HAP-1 (cell line): Measurements from ENCODE around the gene AGPAT3.

ENCODE experiments used
- DNase-seq, 2 experiments: peaks; one replicate each; pipeline ENCODE4 v3.0.0-alpha.2; 2016 to 2020; ENCODE audit warnings: low spot score in 2 of 2
- H3K27me3 ChIP-seq: fragments of 250-450 bp; sonication (Bioruptor Pico); 2 replicates; pipeline ENCODE4 v1.5.1; 2020; ENCODE audit warnings: low read depth, mild to moderate bottlenecking, moderate library complexity
- H3K36me3 ChIP-seq: fragments of 250-450 bp; sonication (Bioruptor Pico); replicated peaks from 2 replicates; pipeline ENCODE4 v1.5.1; 2020; ENCODE audit warnings: mild to moderate bottlenecking
- H3K4me1 ChIP-seq: fragments of 250-450 bp; sonication (Bioruptor Pico); 2 replicates; pipeline ENCODE4 v1.5.1; 2020; ENCODE audit warnings: mild to moderate bottlenecking
- H3K4me3 ChIP-seq: fragments of 250-450 bp; sonication (Bioruptor Pico); 2 replicates; pipeline ENCODE4 v1.5.1; 2020; ENCODE audit warnings: mild to moderate bottlenecking, moderate library complexity
- H3K9me3 ChIP-seq: fragments of 250-450 bp; sonication (Bioruptor Pico); 2 replicates; pipeline ENCODE4 v1.5.1; 2020; ENCODE audit warnings: mild to moderate bottlenecking, moderate library complexity
- in situ Hi-C: fragments of 300-500 bp; cut with MboI; formaldehyde crosslinking; loops from 3 replicates; pipeline ENCODE4 v1.14.3; 2020; ENCODE audit warnings: low sequenced_read_pairs, inconsistent platforms, mixed read lengths

AGPAT3 gene

DNA sequence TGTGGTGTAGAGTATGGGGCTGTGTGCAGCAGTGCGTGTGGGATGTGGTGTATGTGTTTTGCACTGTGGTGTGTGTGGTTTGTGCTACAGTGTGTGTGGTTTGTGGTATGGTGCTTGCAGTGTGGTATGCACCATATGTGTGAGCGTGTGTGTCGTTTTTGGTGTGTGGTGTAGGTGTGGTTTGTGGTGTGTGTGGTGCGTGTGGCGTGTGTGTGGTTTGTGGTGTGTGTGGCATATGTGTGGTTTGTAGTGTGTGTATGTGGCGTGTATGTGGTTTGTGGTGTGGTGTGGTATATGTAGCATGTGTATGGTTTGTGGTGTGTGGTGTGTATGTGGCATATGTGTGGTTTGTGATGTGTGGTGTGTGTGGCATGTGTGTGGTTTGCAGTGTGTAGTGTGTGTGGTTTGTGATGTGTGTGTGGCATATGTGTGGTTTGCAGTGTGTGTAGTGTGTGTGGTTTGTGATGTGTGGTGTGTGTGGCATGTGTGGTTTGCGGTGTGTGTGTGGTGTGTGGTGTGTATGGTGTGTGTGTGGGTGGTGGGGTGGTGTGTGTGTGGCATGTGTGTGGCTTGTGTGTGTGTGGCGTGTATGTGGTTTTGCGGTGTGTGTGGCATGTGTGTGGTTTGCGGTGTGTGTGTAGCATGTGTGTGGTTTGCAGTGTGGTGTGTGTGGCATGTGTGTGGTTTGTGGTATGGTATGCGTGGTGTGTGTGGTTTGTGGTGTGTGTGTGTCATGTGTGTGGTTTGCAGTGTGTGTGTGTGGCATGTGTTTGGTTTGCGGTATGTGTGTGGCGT, 93.5 kb downstream of the AGPAT3 start:
- Histone ChIP-seq H3K4me3 (no peak overlapping the region), H3K9me3 (no peaks in the 10 kb centered on the region), H3K36me3 (peaks cover 6% of the 10 kb centered on the region; the same call in 1 of the 2 replicates), H3K27me3 (no peaks in the 10 kb centered on the region), H3K4me1 (no peaks in the 10 kb centered on the region)
- in situ Hi-C loops: no loop called here
- DNase-seq: no peak

DNA sequence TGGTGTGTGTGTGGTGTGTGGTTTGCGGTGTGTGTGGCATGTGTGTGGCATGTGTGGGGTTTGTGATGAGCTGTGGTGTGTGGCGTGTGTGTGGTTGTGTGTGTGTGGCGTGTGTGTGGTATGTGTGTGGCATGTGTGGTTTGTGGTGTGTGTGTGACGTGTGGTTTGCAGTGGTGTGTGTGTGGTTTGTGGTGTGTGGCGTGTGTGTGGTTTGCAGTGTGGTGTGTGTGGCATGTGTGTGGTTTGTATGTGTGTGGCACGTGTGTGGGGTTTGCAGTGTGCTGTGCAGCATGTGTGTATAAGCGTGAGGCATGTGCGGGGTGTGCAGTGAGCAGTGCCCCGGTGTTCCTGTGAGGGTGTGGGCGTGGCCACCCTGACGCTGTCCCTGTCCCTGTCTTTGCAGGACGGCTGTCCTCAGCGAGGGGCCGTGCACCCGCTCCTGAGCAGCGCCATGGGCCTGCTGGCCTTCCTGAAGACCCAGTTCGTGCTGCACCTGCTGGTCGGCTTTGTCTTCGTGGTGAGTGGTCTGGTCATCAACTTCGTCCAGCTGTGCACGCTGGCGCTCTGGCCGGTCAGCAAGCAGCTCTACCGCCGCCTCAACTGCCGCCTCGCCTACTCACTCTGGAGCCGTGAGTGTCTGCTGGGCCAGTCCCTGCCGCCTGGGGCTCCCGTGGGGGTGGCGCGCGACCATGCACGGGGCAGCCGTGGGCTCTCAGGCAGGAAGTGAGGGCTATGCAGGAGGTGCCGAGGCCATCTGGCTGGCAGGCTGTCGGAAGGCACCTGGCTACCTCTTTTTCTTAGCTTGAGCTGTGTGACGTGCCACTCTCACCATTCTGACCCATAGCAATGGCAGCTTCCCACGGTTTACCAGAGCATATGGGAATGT, 94.5 kb downstream of the AGPAT3 start:
- no peaks in the 10 kb centered on the region for H3K9me3 ChIP-seq
- H3K36me3 ChIP-seq: peaks cover 6% of the 10 kb centered on the region; the same call in 1 of the 2 replicates
- no peaks in the 10 kb centered on the region for H3K27me3 ChIP-seq
- no peak for DNase-seq
- in situ Hi-C loops: no loop called here
- H3K4me1 ChIP-seq: no peaks in the 10 kb centered on the region
- no peak overlapping the region for H3K4me3 ChIP-seq

- no peaks in the 10 kb centered on the region for H3K4me1 ChIP-seq
Observed at GRCh38 chr21:43961382-43961909, 96.4 kb downstream of the AGPAT3 start.

DNA sequence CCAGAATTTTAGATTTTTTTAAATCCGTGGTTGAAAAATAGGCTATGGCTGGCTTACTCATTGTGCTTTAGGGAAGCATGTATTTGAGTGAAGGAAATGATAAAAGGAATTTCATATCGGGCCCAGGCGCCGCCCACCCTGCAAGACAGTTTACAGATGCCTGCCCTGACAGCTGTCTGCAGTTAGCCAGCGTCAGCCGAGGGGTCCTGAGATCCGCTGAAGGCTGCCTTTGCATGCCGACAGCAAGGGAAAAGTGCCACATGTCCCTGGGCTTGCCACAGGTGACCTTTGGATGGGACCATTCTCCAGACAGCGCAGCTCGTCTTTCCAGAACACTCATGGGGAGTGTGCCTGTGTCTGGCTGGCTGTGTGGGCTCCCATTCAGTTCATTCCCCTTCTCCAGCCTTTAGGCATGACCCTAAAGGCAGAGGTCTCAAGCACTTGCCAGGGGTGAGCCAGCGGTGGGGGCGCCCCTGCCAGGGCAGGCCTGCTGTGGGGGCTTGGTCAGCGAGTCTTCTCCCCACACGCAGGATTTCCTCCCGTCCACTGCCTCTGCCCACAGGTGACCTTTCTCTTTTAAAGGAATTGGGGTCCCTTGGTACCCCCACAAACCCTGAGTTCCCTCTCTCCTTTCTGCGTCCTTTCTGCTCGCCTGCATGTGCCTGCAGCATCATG, 101.0 kb downstream of the AGPAT3 start:
- H3K27me3 ChIP-seq: no peaks in the 10 kb centered on the region
- in situ Hi-C loops: no loop called here
- H3K4me1 ChIP-seq: no peaks in the 10 kb centered on the region
- no peak for DNase-seq
- peaks cover 6% of the 10 kb centered on the region; the same call in 1 of the 2 replicates for H3K36me3 ChIP-seq
- H3K4me3 ChIP-seq: no peak overlapping the region
- H3K9me3 ChIP-seq: no peaks in the 10 kb centered on the region

More at GRCh38 chr21:43961382-43961909, 96.4 kb downstream of the AGPAT3 start:
- Histone ChIP-seq H3K27me3 (no peaks in the 10 kb centered on the region), H3K9me3 (no peaks in the 10 kb centered on the region), H3K4me3 (no peak overlapping the region), H3K36me3 (peaks cover 6% of the 10 kb centered on the region; the same call in 1 of the 2 replicates)
- no peak for DNase-seq
- in situ Hi-C loops: no loop called here

- H3K36me3 ChIP-seq: peaks cover 9% of the 10 kb centered on the region; the same call in 1 of the 2 replicates
- no peaks in the 10 kb centered on the region for H3K27me3 ChIP-seq
- DNase-seq: no peak
- H3K4me3 ChIP-seq: no peak overlapping the region
- no peaks in the 10 kb centered on the region for H3K9me3 ChIP-seq
- in situ Hi-C loops: no loop called here
- no peaks in the 10 kb centered on the region for H3K4me1 ChIP-seq
Observed at GRCh38 chr21:43966946-43967512, 102.0 kb downstream of the AGPAT3 start.

DNA sequence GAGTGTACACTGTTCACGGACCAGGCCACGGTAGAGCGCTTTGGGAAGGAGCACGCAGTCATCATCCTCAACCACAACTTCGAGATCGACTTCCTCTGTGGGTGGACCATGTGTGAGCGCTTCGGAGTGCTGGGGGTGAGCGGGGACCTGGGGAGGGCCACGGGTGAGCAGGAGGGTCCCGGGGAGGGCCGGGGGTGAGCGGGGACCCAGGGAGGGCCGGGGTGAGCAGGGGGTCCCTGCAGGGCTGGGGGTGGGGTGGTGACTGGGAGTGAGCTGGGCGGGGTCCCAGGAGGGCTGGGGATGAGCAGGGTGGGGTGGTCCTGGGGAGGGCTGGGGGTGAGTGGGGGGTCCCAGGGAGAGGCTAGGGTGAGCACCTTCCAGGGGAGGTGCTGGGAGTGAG, 103.0 kb downstream of the AGPAT3 start:
- H3K4me1 ChIP-seq: no peaks in the 10 kb centered on the region
- no peaks in the 10 kb centered on the region for H3K27me3 ChIP-seq
- no peaks in the 10 kb centered on the region for H3K9me3 ChIP-seq
- DNase-seq: no peak
- in situ Hi-C loops: no loop called here
- H3K36me3 ChIP-seq: peaks cover 9% of the 10 kb centered on the region; the same call in 1 of the 2 replicates
- no peak overlapping the region for H3K4me3 ChIP-seq

- peaks cover 9% of the 10 kb centered on the region; the same call in 1 of the 2 replicates for H3K36me3 ChIP-seq
- in situ Hi-C loops: no loop called here
- H3K4me1 ChIP-seq: no peaks in the 10 kb centered on the region
- no peak for DNase-seq
- no peaks in the 10 kb centered on the region for H3K27me3 ChIP-seq
- H3K9me3 ChIP-seq: no peaks in the 10 kb centered on the region
- no peak overlapping the region for H3K4me3 ChIP-seq
Observed at GRCh38 chr21:43968410-43969114, 103.5 kb downstream of the AGPAT3 start.

DNA sequence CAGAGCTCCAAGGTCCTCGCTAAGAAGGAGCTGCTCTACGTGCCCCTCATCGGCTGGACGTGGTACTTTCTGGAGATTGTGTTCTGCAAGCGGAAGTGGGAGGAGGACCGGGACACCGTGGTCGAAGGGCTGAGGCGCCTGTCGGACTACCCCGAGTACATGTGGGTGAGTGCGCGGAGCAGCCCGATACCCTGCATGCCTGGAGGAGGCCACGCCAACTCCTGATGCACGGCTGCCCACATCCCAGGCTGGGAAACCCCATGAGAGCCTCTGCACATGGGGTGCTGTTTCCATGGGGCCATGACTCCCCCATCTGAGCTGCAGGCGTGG, 104.1 kb downstream of the AGPAT3 start:
- Histone ChIP-seq H3K36me3 (peaks cover 9% of the 10 kb centered on the region; the same call in 1 of the 2 replicates), H3K27me3 (no peaks in the 10 kb centered on the region), H3K4me1 (no peaks in the 10 kb centered on the region), H3K9me3 (no peaks in the 10 kb centered on the region), H3K4me3 (no peak overlapping the region)
- DNase-seq: no peak
- in situ Hi-C loops: no loop called here

DNA sequence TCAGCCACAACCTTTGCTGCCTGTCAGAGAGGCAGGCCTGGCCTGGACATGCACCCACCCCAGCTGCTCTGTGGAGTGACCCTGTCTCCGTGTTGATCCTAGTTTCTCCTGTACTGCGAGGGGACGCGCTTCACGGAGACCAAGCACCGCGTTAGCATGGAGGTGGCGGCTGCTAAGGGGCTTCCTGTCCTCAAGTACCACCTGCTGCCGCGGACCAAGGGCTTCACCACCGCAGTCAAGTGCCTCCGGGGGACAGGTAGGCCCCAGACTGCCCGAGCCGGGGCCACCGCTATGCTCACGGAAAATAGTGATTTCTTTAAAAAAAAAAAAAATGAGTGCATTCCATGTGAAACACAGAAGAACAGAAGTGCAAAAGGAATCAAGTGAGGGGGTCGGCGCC, 105.5 kb downstream of the AGPAT3 start:
- Histone ChIP-seq H3K9me3 (no peaks in the 10 kb centered on the region), H3K4me3 (no peak overlapping the region), H3K36me3 (peaks cover 9% of the 10 kb centered on the region; the same call in 1 of the 2 replicates), H3K27me3 (no peaks in the 10 kb centered on the region), H3K4me1 (no peaks in the 10 kb centered on the region)
- no peak for DNase-seq
- in situ Hi-C loops: no loop called here

DNA sequence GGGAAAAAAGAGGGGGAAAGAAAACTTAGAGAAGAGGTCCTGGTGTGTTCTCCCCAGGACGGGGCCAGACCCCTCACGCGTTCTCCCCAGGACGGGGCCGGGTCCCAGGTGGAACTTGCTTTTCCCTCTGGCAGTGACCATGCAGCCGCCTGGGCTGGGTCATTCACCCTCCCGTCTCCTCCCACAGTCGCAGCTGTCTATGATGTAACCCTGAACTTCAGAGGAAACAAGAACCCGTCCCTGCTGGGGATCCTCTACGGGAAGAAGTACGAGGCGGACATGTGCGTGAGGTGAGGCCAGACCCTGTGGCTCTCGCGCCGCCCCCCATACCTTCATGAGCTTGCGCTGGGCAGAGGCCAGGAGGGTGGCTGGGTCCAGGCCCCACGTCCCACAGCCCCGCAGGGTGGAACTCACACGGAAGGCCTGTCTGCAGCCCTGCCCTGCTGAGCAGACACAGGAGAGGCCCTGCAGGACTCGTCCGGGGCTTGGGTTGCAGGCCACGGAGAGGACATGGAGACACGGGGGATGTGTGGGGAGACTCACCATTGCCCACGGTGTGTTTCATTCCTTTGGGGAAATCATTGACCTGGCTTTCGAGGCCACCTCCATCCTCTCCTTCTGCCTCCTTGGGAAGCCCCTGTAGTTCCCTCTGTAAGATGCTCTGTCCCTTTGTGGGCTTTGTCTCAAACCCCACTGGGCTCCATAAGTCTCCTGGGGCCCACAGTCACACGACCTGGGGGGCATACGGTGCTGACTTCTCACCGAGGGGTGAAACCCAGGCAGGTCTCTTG, 106.4 kb downstream of the AGPAT3 start:
- no peak for DNase-seq
- Histone ChIP-seq H3K4me1 (no peaks in the 10 kb centered on the region), H3K27me3 (no peaks in the 10 kb centered on the region), H3K4me3 (no peak overlapping the region), H3K36me3 (peaks cover 9% of the 10 kb centered on the region; the same call in 1 of the 2 replicates), H3K9me3 (no peaks in the 10 kb centered on the region)
- in situ Hi-C loops: no loop called here

DNA sequence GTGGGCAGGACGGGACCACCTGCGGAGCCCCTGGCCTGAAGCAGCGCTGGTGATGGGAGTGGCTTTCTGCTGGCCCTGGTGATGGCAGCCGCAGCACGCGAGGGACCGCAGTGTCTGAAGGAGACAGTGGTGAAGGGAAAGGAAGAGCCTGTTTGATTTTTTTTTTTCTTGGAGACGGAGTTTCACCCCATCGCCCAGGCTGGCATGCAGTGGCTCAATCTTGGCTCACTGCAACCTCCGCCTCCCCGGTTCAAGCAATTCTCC, 106.9 kb downstream of the AGPAT3 start:
- in situ Hi-C loops: no loop called here

GRCh38 chr21:43972850-43973633, 108.0 kb downstream of the AGPAT3 start:
- no peak overlapping the region for H3K4me3 ChIP-seq
- peaks cover 9% of the 10 kb centered on the region; the same call in 1 of the 2 replicates for H3K36me3 ChIP-seq
- H3K4me1 ChIP-seq: no peaks in the 10 kb centered on the region
- no peaks in the 10 kb centered on the region for H3K27me3 ChIP-seq
- in situ Hi-C loops: no loop called here
- no peaks in the 10 kb centered on the region for H3K9me3 ChIP-seq
- no peak for DNase-seq

More for the DNA sequence above, 106.9 kb downstream of the AGPAT3 start:
- no peak overlapping the region for H3K4me3 ChIP-seq
- H3K36me3 ChIP-seq: peaks cover 9% of the 10 kb centered on the region; the same call in 1 of the 2 replicates
- no peaks in the 10 kb centered on the region for H3K9me3 ChIP-seq
- no peaks in the 10 kb centered on the region for H3K4me1 ChIP-seq
- DNase-seq: no peak
- no peaks in the 10 kb centered on the region for H3K27me3 ChIP-seq
